Stimulated activated memory B cell treated with anti-CD40 and anti-IgM and Interleukin-4, amounts not matched to agents 10 μg/mL and 1 μg/mL and 100 μg/mL, for 72 hours (primary cell): ENCODE results near the gene FANCL.
"Not testable (repeated sequence)": the region's sequence is repeated elsewhere in the genome, so short reads cannot be mapped to it uniquely, and the experiment has no call there.

Experiments used
- ATAC-seq: fragments of 150-1000 bp; cut with Tn5 transposase; 2 replicates; pipeline ENCODE4 v1.10.0; 2021
- H3K27ac Mint-ChIP-seq: one replicate; pipeline ENCODE4 v1.8.0; 2022; ENCODE audit warnings: mild to moderate bottlenecking, mixed read lengths
- H3K27me3 Mint-ChIP-seq: one replicate; pipeline ENCODE4 v1.8.0; 2022; ENCODE audit warnings: mixed read lengths
- H3K36me3 Mint-ChIP-seq: one replicate; pipeline ENCODE4 v1.8.0; 2022; ENCODE audit warnings: mixed read lengths
- H3K4me1 Mint-ChIP-seq: one replicate; pipeline ENCODE4 v1.8.0; 2022; ENCODE audit warnings: mixed read lengths
- H3K4me3 Mint-ChIP-seq: one replicate; pipeline ENCODE4 v1.8.0; 2022; ENCODE audit warnings: mild to moderate bottlenecking, moderate library complexity, mixed read lengths
- H3K9me3 Mint-ChIP-seq: one replicate; pipeline ENCODE4 v1.8.0; 2022; ENCODE audit warnings: mixed read lengths

Gene FANCL

GRCh38 chr2:58180635-58181034 lies 60.5 kb downstream of the FANCL start:
- H3K27me3 Mint-ChIP-seq, result no peaks in the 10 kb centered on the region
- H3K36me3 Mint-ChIP-seq, result peaks cover 45% of the 10 kb centered on the region
- H3K27ac Mint-ChIP-seq, result no peak overlapping the region
- no peak overlapping the region for H3K4me3 Mint-ChIP-seq
- no peak for ATAC-seq
- H3K4me1 Mint-ChIP-seq, result no peaks in the 10 kb centered on the region
- H3K9me3 Mint-ChIP-seq, result peaks cover 5% of the 10 kb centered on the region

- not testable (repeated sequence) for H3K27ac Mint-ChIP-seq, H3K4me1 Mint-ChIP-seq, H3K27me3 Mint-ChIP-seq, ATAC-seq, H3K9me3 Mint-ChIP-seq, H3K4me3 Mint-ChIP-seq
- peaks cover 49% of the 10 kb centered on the region for H3K36me3 Mint-ChIP-seq
These were observed 61.0 kb downstream of the FANCL start for GRCh38 chr2:58180175-58180574.

GRCh38 chr2:58177187-58177586 lies 63.9 kb downstream of the FANCL start:
- not testable (repeated sequence) for H3K4me1 Mint-ChIP-seq, ATAC-seq, H3K27ac Mint-ChIP-seq, H3K27me3 Mint-ChIP-seq, H3K4me3 Mint-ChIP-seq
- peaks cover 75% of the 10 kb centered on the region for H3K36me3 Mint-ChIP-seq
- H3K9me3 Mint-ChIP-seq, result peaks cover 15% of the 10 kb centered on the region

- H3K27me3 Mint-ChIP-seq, H3K4me3 Mint-ChIP-seq, H3K4me1 Mint-ChIP-seq, ATAC-seq, H3K27ac Mint-ChIP-seq: not testable (repeated sequence)
- Mint-ChIP-seq H3K9me3 (peaks cover 24% of the 10 kb centered on the region), H3K36me3 (peaks cover 66% of the 10 kb centered on the region)
These were observed 69.3 kb downstream of the FANCL start for GRCh38 chr2:58171831-58172230.

GRCh38 chr2:58170334-58170933 lies 70.7 kb downstream of the FANCL start:
- not testable (repeated sequence) for H3K27ac Mint-ChIP-seq, H3K4me1 Mint-ChIP-seq, ATAC-seq, H3K27me3 Mint-ChIP-seq, H3K4me3 Mint-ChIP-seq
- H3K9me3 Mint-ChIP-seq, result peaks cover 24% of the 10 kb centered on the region
- H3K36me3 Mint-ChIP-seq, result peaks cover 60% of the 10 kb centered on the region

- not testable (repeated sequence) for H3K4me1 Mint-ChIP-seq, H3K27me3 Mint-ChIP-seq, ATAC-seq, H3K4me3 Mint-ChIP-seq, H3K27ac Mint-ChIP-seq
- Mint-ChIP-seq H3K36me3 (peaks cover 56% of the 10 kb centered on the region), H3K9me3 (peaks cover 24% of the 10 kb centered on the region)
These were observed 71.3 kb downstream of the FANCL start for GRCh38 chr2:58169845-58170244.

- Mint-ChIP-seq H3K9me3 (peaks cover 18% of the 10 kb centered on the region), H3K36me3 (peaks cover 40% of the 10 kb centered on the region)
- H3K27ac Mint-ChIP-seq, H3K27me3 Mint-ChIP-seq, ATAC-seq, H3K4me1 Mint-ChIP-seq, H3K4me3 Mint-ChIP-seq: not testable (repeated sequence)
These were observed 73.0 kb downstream of the FANCL start for GRCh38 chr2:58168130-58168529.

- no peak for ATAC-seq
- no peaks in the 10 kb centered on the region for H3K27me3 Mint-ChIP-seq
- H3K27ac Mint-ChIP-seq, result no peak overlapping the region
- no peak overlapping the region for H3K4me3 Mint-ChIP-seq
- H3K36me3 Mint-ChIP-seq, result peaks cover 27% of the 10 kb centered on the region
- H3K4me1 Mint-ChIP-seq, result no peaks in the 10 kb centered on the region
- no peaks in the 10 kb centered on the region for H3K9me3 Mint-ChIP-seq
These were observed 77.2 kb downstream of the FANCL start for GRCh38 chr2:58163913-58164312.

- no peak for ATAC-seq
- Mint-ChIP-seq H3K27me3 (no peaks in the 10 kb centered on the region), H3K27ac (peak overlapping the region; percentile 49), H3K4me1 (no peaks in the 10 kb centered on the region), H3K4me3 (no peak overlapping the region), H3K36me3 (peaks cover 69% of the 10 kb centered on the region), H3K9me3 (no peaks in the 10 kb centered on the region)
These were observed 82.6 kb downstream of the FANCL start for GRCh38 chr2:58158481-58158880.

GRCh38 chr2:58157754-58158153 lies 83.4 kb downstream of the FANCL start:
- ATAC-seq, result no peak
- Mint-ChIP-seq H3K9me3 (no peaks in the 10 kb centered on the region), H3K27me3 (no peaks in the 10 kb centered on the region), H3K27ac (peak overlapping the region; percentile 49), H3K4me1 (no peaks in the 10 kb centered on the region), H3K4me3 (no peak overlapping the region), H3K36me3 (peaks cover 77% of the 10 kb centered on the region)

GRCh38 chr2:58156780-58157179 lies 84.3 kb downstream of the FANCL start:
- no peak overlapping the region for H3K27ac Mint-ChIP-seq

GRCh38 chr2:58155160-58155778 lies 85.9 kb downstream of the FANCL start:
- no peak overlapping the region for H3K4me3 Mint-ChIP-seq
- peaks cover 80% of the 10 kb centered on the region for H3K36me3 Mint-ChIP-seq
- no peaks in the 10 kb centered on the region for H3K9me3 Mint-ChIP-seq
- no peaks in the 10 kb centered on the region for H3K27me3 Mint-ChIP-seq
- no peak for ATAC-seq
- H3K27ac Mint-ChIP-seq, result peak overlapping the region; percentile 5
- H3K4me1 Mint-ChIP-seq, result no peaks in the 10 kb centered on the region

More at GRCh38 chr2:58156780-58157179, 84.3 kb downstream of the FANCL start:
- Mint-ChIP-seq H3K27me3 (no peaks in the 10 kb centered on the region), H3K9me3 (no peaks in the 10 kb centered on the region), H3K36me3 (peaks cover 81% of the 10 kb centered on the region), H3K4me1 (no peaks in the 10 kb centered on the region), H3K4me3 (no peak overlapping the region)
- ATAC-seq, result no peak

GRCh38 chr2:58146707-58147106 lies 94.4 kb downstream of the FANCL start:
- H3K27me3 Mint-ChIP-seq, result no peaks in the 10 kb centered on the region
- H3K4me3 Mint-ChIP-seq, result no peak overlapping the region
- ATAC-seq, result no peak
- no peak overlapping the region for H3K27ac Mint-ChIP-seq
- no peaks in the 10 kb centered on the region for H3K9me3 Mint-ChIP-seq
- H3K4me1 Mint-ChIP-seq, result no peaks in the 10 kb centered on the region
- peaks cover 71% of the 10 kb centered on the region for H3K36me3 Mint-ChIP-seq

- not testable (repeated sequence) for H3K27ac Mint-ChIP-seq, H3K4me1 Mint-ChIP-seq, H3K4me3 Mint-ChIP-seq, H3K9me3 Mint-ChIP-seq, H3K27me3 Mint-ChIP-seq, ATAC-seq
- H3K36me3 Mint-ChIP-seq, result peaks cover 63% of the 10 kb centered on the region
These were observed 95.4 kb downstream of the FANCL start for GRCh38 chr2:58145769-58146168.

- Mint-ChIP-seq H3K27ac (no peak overlapping the region), H3K4me3 (no peak overlapping the region), H3K9me3 (no peaks in the 10 kb centered on the region), H3K27me3 (no peaks in the 10 kb centered on the region), H3K4me1 (no peaks in the 10 kb centered on the region), H3K36me3 (peaks cover 45% of the 10 kb centered on the region)
- no peak for ATAC-seq
These were observed 100.5 kb downstream of the FANCL start for GRCh38 chr2:58140508-58141072.

- Mint-ChIP-seq H3K4me1 (no peaks in the 10 kb centered on the region), H3K36me3 (peaks cover 42% of the 10 kb centered on the region), H3K27ac (no peak overlapping the region), H3K27me3 (no peaks in the 10 kb centered on the region), H3K9me3 (no peaks in the 10 kb centered on the region), H3K4me3 (no peak overlapping the region)
- ATAC-seq, result no peak
These were observed 102.6 kb downstream of the FANCL start for GRCh38 chr2:58138396-58139030.
